OCI-LY3 (cell line): ENCODE results near the gene SNX30.

Experiments
- H2AFZ ChIP-seq: fragments of 200-600, 300-600 bp; shearing (Covaris generic); 2 replicates; pipeline ENCODE4 v1.6.0; 2014; ENCODE audit warnings: antibody characterized with exemption, low read depth, low read length
- H3K27ac ChIP-seq: fragments of 200-600, 300-600 bp; sonication (generic); 2 replicates; pipeline ENCODE4 v1.5.1; 2014; ENCODE audit warnings: mild to moderate bottlenecking, low read length, moderate library complexity, mixed read lengths
- H3K27me3 ChIP-seq: fragments of 200-600, 300-600 bp; sonication (generic); 2 replicates; pipeline ENCODE4 v1.6.1; 2014; ENCODE audit warnings: low read depth, low read length, mixed read lengths
- H3K36me3 ChIP-seq: fragments of 200-600, 300-600 bp; sonication (generic); replicated peaks from 2 replicates; pipeline ENCODE3; 2014; ENCODE audit warnings: low read depth, low read length, mixed read lengths
- H3K4me1 ChIP-seq: fragments of 300-600, 200-600 bp; sonication (generic); 2 replicates; pipeline ENCODE4 v1.6.1; 2014; ENCODE audit warnings: low read length, mixed read lengths
- H3K4me2 ChIP-seq: fragments of 200-600, 300-600 bp; sonication (generic); 2 replicates; pipeline ENCODE4 v1.6.1; 2014; ENCODE audit warnings: low read length, mixed read lengths
- H3K4me3 ChIP-seq: fragments of 300-600, 200-600 bp; sonication (generic); 2 replicates; pipeline ENCODE4 v1.5.1; 2014; ENCODE audit warnings: antibody characterized with exemption, mild to moderate bottlenecking, low read length, moderate library complexity
- H3K79me2 ChIP-seq: fragments of 300-600, 200-600 bp; shearing (Covaris generic); 2 replicates; pipeline ENCODE4 v1.6.1; 2014; ENCODE audit warnings: mild to moderate bottlenecking, low read length, mixed read lengths
- H3K9ac ChIP-seq: fragments of 300-600, 200-600 bp; shearing (Covaris generic); 2 replicates; pipeline ENCODE4 v1.6.0; 2014; ENCODE audit warnings: mild to moderate bottlenecking, low read length, moderate library complexity
- H3K9me3 ChIP-seq: fragments of 200-600, 300-600 bp; shearing (Covaris generic); 2 replicates; pipeline ENCODE4 v1.6.1; 2014; ENCODE audit warnings: low read length, mixed read lengths; ENCODE audit not compliant: insufficient read depth
- H4K20me1 ChIP-seq: fragments of 200-600, 300-600 bp; sonication (generic); 2 replicates; pipeline ENCODE4 v1.6.1; 2016; ENCODE audit warnings: low read length, mixed read lengths; ENCODE audit not compliant: insufficient read depth
- CTCF ChIP-seq: fragments of 200-600, 300-600 bp; sonication (generic); IDR thresholded peaks from 2 replicates; pipeline ENCODE4 v1.5.1; 2014; ENCODE audit warnings: antibody characterized with exemption, low read length, low read depth
- EZH2phosphoT487 ChIP-seq: fragments of 200-600 bp; shearing (Covaris generic); IDR thresholded peaks from 2 replicates; pipeline ENCODE4 v1.6.1; 2018; ENCODE audit warnings: antibody characterized with exemption, mixed run types, low read depth

The SNX30 gene

DNA sequence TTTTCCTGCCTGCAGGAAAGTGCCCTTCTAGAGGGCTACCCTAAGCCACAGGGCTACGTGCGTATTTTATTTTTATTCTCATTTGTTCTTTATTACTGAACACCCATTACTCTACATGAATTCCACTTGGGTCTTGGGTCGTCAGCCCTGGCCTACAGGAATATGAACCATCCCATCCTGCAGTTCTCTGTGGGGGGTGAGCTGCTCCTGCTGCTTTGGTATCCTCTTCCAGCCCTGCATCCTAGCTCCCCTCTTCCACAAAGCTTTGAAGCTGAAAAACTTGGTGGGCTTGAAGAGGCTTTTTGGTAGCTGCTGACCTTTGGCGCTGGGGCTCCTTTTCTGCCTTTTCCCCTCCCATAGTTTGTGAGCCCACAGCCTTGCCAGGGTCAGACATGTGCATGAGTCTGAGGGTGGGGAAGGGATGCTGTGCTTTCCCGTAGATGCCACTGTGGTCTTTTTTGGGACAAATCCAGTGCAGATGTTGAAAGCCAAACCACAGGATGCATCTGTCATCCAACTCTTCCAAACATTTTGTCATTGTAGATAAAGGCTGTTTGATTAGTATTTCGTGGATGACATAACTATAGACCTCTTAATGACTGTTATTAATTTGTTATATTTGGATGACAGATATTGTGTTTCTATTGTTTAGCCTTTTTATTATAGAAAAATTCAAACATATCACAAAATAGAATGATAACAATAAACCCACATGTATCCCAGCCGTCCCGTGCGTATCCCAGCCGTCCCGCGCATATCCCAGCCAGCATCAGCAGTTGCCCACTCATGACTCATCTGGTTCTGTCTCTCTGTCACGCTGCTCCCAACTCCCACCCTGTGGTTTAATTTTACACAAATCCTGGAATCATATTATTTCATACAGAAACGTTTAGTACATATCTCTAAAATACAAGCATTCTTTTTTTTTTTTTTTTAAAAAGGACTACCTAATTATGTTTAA, 96.2 kb downstream of the SNX30 start:
- Histone ChIP-seq H3K27ac (no peak overlapping the region), H3K9ac (no peak overlapping the region), H3K36me3 (no peaks in the 10 kb centered on the region), H3K27me3 (no peaks in the 10 kb centered on the region; the same call in 1 of the 2 replicates), H3K4me3 (no peak overlapping the region), H3K4me2 (no peak overlapping the region), H4K20me1 (no peaks in the 10 kb centered on the region; the same call in 1 of the 2 replicates), H3K4me1 (peaks cover 33% of the 10 kb centered on the region), H2AFZ (no peak overlapping the region), H3K9me3 (no peaks in the 10 kb centered on the region), H3K79me2 (no peaks in the 10 kb centered on the region)
- TF ChIP-seq CTCF = no peak
- no peak for TF ChIP-seq EZH2phosphoT487

DNA sequence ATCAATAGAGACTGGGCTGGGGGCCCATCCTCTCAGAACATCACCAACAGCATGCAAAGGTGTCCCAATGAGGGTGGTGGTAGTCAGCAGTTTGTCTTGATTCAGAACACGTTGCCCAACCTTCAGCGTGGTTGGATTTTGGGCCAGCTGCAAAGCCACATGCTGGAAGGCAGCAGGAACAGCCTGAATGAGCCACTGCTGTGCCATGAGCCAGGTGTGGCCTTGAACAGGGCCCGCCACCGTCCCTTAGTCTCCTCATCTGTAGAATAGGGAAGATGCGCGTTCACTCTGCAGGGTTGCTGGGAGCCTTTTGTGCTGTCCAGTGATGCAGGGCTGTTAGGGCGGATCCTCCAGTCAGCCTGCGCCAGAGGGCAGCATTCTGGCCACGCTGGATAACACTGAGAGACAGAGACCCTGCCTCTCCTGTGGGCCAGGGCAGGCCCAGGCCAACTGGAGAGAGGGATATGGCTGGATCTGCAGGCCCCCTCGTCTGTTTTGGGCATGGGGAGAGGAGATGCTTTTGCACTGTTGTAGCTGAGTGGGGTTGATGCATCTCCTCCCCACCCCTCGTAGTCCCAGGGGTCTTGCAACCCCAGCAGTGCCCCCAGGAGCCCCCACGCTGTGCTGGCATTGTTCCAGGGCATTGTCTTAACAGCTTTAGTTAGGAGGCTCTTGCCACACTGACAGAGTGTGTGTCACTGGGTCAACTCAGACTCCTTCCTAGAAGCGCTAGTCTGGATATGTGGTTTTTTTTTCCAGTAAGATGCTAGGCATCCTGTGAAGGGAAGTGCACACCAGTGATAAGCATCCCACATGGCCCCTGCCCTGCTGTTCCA, 98.0 kb downstream of the SNX30 start:
- TF ChIP-seq CTCF = no peak
- no peak for TF ChIP-seq EZH2phosphoT487
- no peaks in the 10 kb centered on the region for H3K79me2 ChIP-seq
- H3K27ac ChIP-seq = no peak overlapping the region
- no peak overlapping the region for H3K9ac ChIP-seq
- no peak overlapping the region for H3K4me3 ChIP-seq
- no peaks in the 10 kb centered on the region; the same call in 1 of the 2 replicates for H3K27me3 ChIP-seq
- no peaks in the 10 kb centered on the region for H3K36me3 ChIP-seq
- no peaks in the 10 kb centered on the region; the same call in 1 of the 2 replicates for H4K20me1 ChIP-seq
- peaks cover 33% of the 10 kb centered on the region for H3K4me1 ChIP-seq
- no peaks in the 10 kb centered on the region for H3K9me3 ChIP-seq
- H2AFZ ChIP-seq = no peak overlapping the region
- no peak overlapping the region for H3K4me2 ChIP-seq

GRCh38 chr9:112849363-112849922, 98.9 kb downstream of the SNX30 start:
- H3K79me2 ChIP-seq = no peaks in the 10 kb centered on the region
- H3K4me2 ChIP-seq = peak overlapping the region; percentile 22
- H3K9ac ChIP-seq = no peak overlapping the region
- peaks cover 31% of the 10 kb centered on the region for H3K4me1 ChIP-seq
- H2AFZ ChIP-seq = no peak overlapping the region
- H3K27me3 ChIP-seq = no peaks in the 10 kb centered on the region; the same call in 1 of the 2 replicates
- H4K20me1 ChIP-seq = no peaks in the 10 kb centered on the region; the same call in 1 of the 2 replicates
- no peaks in the 10 kb centered on the region for H3K36me3 ChIP-seq
- no peak overlapping the region for H3K4me3 ChIP-seq
- H3K27ac ChIP-seq = no peak overlapping the region
- H3K9me3 ChIP-seq = no peaks in the 10 kb centered on the region
- TF ChIP-seq CTCF (no peak), EZH2phosphoT487 (no peak)
